NCI-H510A (cell line): ENCODE measurements around the gene EWSR1.
"Not testable (repeated sequence)": the region's sequence is repeated elsewhere in the genome, so short reads cannot be mapped to it uniquely, and the experiment has no call there.

Source experiments
- DNase-seq: peaks from one replicate; lab custom pipeline; 2025; lab: John Stamatoyannopoulos, UW

EWSR1 gene

GRCh38 chr22:29247891-29248290 is 20.2 kb upstream of the EWSR1 start:
- not testable (repeated sequence) for DNase-seq

GRCh38 chr22:29251265-29251664 is 16.8 kb upstream of the EWSR1 start:
- no peak for DNase-seq

GRCh38 chr22:29251981-29252911 is 15.8 kb upstream of the EWSR1 start:
- no peak for DNase-seq

- DNase-seq, result no peak
Observed at GRCh38 chr22:29253561-29254285, 14.3 kb upstream of the EWSR1 start.

GRCh38 chr22:29254286-29254660 is 13.8 kb upstream of the EWSR1 start:
- no peak for DNase-seq

GRCh38 chr22:29255064-29255621 is 12.9 kb upstream of the EWSR1 start:
- no peak for DNase-seq

- DNase-seq, result no peak
Observed at GRCh38 chr22:29256606-29257325, 11.3 kb upstream of the EWSR1 start.

- DNase-seq, result no peak
Observed at GRCh38 chr22:29257751-29258181, 10.3 kb upstream of the EWSR1 start.

GRCh38 chr22:29258407-29259252 is 9.4 kb upstream of the EWSR1 start:
- no peak for DNase-seq

- no peak for DNase-seq
Observed at GRCh38 chr22:29259253-29259899, 8.7 kb upstream of the EWSR1 start.

GRCh38 chr22:29260031-29260560 is 8.0 kb upstream of the EWSR1 start:
- no peak for DNase-seq

GRCh38 chr22:29260601-29261315 is 7.3 kb upstream of the EWSR1 start:
- no peak for DNase-seq

- DNase-seq, result no peak
Observed at GRCh38 chr22:29263791-29264276, 4.2 kb upstream of the EWSR1 start.

- DNase-seq, result no peak
Observed at GRCh38 chr22:29265305-29265704, 2.8 kb upstream of the EWSR1 start.

- DNase-seq, result no peak
Observed at GRCh38 chr22:29265929-29266328, 2.1 kb upstream of the EWSR1 start.

GRCh38 chr22:29266564-29267461 is 1.3 kb upstream of the EWSR1 start:
- no peak for DNase-seq

- no peak for DNase-seq
Observed at GRCh38 chr22:29267462-29267857, 608 bp upstream of the EWSR1 start.

- no peak for DNase-seq
Observed at GRCh38 chr22:29268511-29269229, 602 bp downstream of the EWSR1 start.
